GM21576 (cell line): Measurements from ENCODE around the gene GPR142.
"Not testable (repeated sequence)": the region's sequence is repeated elsewhere in the genome, so short reads cannot be mapped to it uniquely, and the experiment has no call there.

Experiments
- ATAC-seq: cut with Tn5 transposase; IDR thresholded peaks from one replicate; pipeline ENCODE4 v1.9.1; 2021; ENCODE audit warnings: mild to moderate bottlenecking, moderate library complexity; ENCODE audit not compliant: unreplicated experiment

Gene GPR142

GRCh38 chr17:74393346-74393942, 26.1 kb downstream of the GPR142 start:
- ATAC-seq: no peak

DNA sequence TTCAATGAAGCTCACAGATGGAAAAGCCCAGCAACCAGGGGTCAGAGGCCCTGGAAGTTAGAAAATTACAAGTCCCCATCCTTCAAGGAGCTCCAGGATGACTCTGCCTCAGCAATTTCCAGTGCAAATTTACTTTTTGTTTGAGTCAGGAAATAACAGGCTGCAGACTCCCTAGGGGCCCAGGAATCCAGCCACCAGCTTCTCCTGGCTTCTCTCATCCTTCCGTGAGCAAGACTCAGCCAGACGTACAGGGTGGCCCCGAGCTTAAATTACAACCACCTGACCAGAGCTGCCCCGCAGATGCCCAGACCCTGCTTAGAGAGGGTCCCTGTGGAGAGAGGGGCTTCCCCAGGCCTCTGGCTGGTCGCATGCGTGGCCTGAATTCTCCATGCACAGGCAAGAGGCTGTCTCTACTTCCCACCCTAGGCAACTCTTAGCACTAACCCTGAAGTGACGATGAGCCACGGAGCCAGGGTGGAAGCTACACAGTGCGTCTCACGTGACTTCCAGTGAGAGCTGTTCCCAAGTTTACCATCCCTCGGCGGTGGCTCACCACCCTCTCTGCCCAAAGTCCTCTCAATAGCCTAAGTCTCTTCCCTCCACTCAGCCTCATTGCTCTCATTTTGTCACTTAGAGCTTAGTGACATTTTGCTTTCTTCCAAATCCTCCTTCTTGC, 27.1 kb downstream of the GPR142 start:
- ATAC-seq: no peak

DNA sequence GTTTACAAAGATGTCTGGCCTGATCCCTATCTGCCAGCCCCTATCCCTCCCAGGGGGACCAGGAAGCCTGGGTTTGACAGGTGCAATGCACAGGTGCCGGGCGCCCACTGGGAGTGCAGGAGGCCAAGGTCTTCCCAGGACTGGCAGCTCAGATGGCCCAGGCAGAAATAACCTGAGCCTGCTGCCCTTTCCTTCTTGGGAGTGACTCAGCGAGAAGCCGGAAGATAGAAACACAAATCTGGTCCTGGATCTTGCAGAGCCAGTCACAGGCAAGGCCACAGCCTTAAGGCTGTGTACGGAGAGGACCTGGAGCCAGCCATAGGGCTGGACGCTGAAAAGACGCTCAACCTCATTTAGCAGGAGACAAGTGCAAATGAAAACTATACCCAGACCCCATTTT, 27.7 kb downstream of the GPR142 start:
- no peak for ATAC-seq

GRCh38 chr17:74396567-74396966, 29.3 kb downstream of the GPR142 start:
- ATAC-seq: no peak

DNA sequence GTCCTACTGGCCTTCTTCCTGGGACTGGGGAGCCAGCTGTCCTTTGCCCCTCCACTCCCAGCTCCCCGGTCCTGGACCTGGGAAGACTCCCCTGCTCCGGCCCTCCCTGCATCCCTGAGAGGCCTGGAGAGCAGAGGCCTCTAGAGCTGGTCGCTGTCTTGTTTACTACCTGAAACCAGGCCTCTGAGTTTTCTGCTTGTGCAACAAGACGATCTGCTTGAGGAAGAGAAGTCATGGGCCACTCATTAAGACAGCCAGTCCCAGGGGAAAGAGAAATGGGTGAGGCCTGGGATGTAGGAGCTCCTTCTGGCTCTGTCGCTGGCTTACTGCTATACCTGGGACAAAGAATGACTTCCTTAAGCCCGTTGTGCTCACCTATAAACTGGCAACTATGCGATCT, 34.7 kb downstream of the GPR142 start:
- no peak for ATAC-seq

GRCh38 chr17:74403512-74404137, 36.3 kb downstream of the GPR142 start:
- no peak for ATAC-seq

DNA sequence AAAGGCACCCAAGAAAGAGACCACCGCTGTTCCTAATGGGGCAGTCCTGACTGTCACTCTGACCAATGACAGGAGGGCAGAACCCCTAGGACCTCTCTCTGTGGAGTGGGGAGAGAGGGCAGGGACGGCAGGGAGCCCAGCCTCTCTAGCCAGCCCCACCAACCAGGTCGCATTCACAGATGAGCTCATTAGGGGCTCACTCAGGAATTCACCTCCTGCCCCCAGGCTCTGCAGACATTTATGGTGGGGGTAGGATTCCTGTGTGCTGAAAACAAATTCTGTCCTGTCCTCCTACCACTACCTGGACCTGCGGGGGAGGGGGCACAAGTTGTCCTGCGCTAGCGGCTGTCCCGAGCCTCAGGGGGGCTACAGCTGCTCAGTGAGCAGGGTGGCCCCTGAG, 36.9 kb downstream of the GPR142 start:
- ATAC-seq: no peak

GRCh38 chr17:74404789-74405188, 37.5 kb downstream of the GPR142 start:
- ATAC-seq: no peak

GRCh38 chr17:74405311-74405710, 38.0 kb downstream of the GPR142 start:
- ATAC-seq: not testable (repeated sequence)

GRCh38 chr17:74407384-74407783, 40.1 kb downstream of the GPR142 start:
- ATAC-seq: no peak

DNA sequence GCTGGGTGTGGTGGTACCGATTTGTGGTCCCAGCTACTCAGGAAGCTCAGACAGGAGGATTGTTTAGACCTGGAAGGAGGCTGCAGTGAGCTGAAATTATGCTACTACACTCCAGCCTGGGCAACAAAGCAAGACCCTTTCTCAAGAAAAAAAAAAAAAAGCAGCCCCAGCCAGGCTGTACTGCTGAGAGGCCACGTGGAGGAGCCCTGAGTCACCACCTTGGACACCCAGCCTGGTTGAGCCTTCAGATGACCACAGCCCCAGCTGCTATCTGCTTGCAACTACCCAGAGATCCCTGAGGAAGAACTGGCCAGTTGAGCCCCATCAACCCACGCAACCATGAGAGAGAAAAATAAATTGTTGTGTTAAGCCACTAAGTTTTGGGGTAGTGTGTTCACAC, 41.0 kb downstream of the GPR142 start:
- ATAC-seq: no peak

DNA sequence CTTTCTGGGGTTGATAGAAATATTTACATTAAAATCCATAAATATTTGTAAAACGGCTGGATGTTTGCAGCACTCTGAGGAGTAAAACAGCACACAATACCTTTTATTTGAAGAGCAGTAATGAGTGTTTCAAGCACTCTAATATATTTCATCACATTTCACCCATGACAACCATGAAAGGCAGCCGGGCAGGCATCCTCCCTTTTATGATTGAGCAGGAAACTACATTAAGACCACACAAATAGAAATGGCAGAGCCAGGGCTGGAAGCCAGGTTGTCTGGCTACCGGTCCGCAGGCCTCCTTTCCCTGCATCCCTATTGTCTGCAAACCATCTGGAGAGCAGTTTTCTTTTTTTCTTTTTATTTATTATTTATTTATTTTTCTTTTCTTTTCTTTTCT, 41.5 kb downstream of the GPR142 start:
- ATAC-seq: no peak

DNA sequence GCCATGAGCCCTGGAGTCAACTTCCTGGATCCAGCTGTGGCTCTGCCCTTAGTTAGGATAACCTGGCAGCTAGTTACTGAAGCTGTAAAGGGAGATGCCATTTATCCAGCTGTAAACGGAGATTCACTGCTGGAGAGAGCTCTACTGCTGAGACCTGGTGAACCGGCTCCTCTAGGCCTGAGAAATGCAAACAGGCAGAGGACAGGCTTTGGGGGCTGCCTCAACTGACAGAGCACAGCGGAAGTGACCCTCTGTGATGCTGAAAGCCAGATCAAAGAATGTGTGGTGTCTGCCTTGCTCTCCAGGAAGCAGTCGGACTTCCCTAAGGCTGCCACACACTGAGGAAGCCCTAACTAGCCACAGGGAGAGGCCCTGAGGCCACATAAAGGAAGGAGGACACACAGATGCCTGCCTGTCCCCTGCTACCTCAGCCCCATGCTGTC, 42.7 kb downstream of the GPR142 start:
- ATAC-seq: no peak

GRCh38 chr17:74412581-74412980, 45.3 kb downstream of the GPR142 start:
- ATAC-seq: no peak

GRCh38 chr17:74413491-74413890, 46.2 kb downstream of the GPR142 start:
- no peak for ATAC-seq

- no peak for ATAC-seq
Observed at GRCh38 chr17:74414510-74414909, 47.2 kb downstream of the GPR142 start.

DNA sequence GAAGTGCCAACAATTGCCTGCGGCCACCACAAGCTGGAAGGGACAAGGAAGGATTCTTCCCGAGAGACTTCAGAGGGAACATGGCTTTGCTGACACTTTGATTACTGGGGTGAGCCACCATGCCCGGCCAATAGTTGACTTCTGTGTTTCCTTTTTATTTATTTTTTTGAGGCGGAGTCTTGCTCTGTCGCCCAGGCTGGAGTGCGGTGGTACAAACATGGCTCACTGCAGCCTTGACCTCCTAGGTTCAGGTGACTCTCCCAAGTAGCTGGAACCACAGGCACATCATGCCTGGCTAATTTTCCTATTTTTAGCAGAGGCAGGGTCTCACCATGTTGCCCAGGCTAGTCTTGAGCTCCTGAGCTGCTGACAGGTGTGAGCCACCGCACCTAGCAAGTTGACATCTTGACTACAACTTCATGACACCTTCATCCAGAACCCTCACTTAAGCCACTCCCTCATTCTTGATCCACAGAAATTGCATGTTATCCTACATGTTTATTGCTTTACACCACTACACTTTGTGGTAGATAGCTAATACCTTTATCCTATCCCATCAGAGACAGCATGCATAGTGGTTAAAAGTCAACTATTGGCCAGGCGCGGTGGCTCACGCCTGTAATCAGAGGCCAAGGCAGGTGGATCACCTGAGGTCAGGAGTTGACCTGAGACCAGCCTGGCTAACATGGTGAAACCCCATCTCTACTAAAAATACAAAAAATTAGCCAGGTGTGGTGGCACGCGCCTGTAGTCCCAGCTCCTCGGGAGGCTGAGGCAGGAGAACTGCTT, 48.5 kb downstream of the GPR142 start:
- ATAC-seq: no peak

DNA sequence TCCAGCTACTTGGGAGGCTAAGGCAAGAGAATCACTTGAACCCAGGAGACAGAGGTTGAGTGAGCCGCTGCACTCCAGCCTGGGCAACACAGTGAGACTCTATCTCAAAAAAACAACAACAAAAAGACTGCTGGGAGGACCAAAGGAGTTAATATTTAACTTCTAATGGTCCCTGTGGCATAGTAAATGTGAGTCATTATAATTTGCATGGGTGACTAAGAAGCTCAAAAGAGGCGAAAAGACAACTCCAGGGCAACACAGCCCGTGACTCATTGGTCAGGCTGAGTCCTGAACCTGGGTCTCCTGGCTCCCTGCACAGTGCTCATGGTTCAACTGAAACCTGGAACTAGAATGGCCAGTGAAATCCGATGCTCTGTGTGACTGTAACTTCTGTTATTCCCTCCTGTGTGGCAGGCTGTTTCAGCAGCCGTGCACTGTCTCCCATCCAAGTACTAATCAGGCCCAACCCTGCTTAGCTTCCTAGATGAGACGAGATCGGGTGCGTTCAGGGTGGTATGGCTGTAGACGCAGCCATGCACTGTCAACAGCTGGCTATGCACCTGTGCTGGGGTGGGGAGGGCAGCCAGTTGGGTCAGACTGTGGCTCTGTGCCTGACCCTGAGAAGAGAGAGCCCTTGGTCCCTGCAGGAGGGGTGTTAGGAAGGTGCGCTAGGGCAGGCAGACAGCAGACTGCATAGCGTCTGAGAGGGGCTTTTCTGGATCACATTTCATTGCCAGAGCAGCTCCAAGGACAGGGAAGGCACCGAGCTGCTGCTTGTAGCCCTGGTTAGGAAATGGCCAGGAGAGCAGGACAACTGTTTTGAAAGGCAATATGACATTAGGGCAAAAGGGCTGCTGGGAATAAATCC, 50.1 kb downstream of the GPR142 start:
- no peak for ATAC-seq

GRCh38 chr17:74419928-74420411, 52.7 kb downstream of the GPR142 start:
- no peak for ATAC-seq
